K562 (cell line): ENCODE data around the gene IBTK. TPM values are rescaled to one million over a fixed set of nuclear protein-coding genes. Genes with fewer than 3 reads are reported as not detected.

Source experiments
- ATAC-seq: fragments of 200-7000 bp; cut with Tn5 transposase; 3 replicates; pipeline ENCODE4 v1.9.1; 2020; ENCODE audit warnings: moderate library complexity
- BruUV-seq: library from RNA; stranded (reverse); fragments of 400-500 nt; replicated peaks from 2 replicates; lab custom pipeline; 2021; lab: Mats Ljungman, UMichigan
- CTCF ChIA-PET: fragments of 300-600 bp; formaldehyde crosslinking; extraction: SDS; loops from one replicate; lab custom pipeline; 2021; ENCODE audit warnings: low intra/inter-chr PET ratio; lab: Yijun Ruan, JAX
- POLR2A ChIA-PET: fragments of 300-600, 350-650 bp; sonication (Branson Sonifier 250); formaldehyde crosslinking; extraction: SDS; loops from one replicate; lab custom pipeline; 2021; ENCODE audit warnings: antibody characterized with exemption, inconsistent platforms; lab: Yijun Ruan, JAX
- DNase-seq, 4 experiments: peaks; one replicate each; pipeline versions ENCODE4 v3.0.0 to v3.0.0-alpha.2; 2011 to 2018; ENCODE audit warnings: low spot score in 3 of 4, mixed read lengths in 3 of 4; ENCODE audit errors: extremely low read depth in 1 of 4
- FAIRE-seq: peaks from 2 replicates; lab custom pipeline; 2011; peaks lifted over from hg19 to GRCh38; lab: Jason Lieb, UNC
- H2AFZ ChIP-seq: 2 replicates; pipeline ENCODE4 v1.6.0; 2011; ENCODE audit warnings: low read depth, low read length, control low read depth, inconsistent platforms
- H3K27ac ChIP-seq: fragments of 200-600 bp; 3 replicates; pipeline ENCODE4 v1.8.0; 2011; ENCODE audit warnings: low read depth, mild to moderate bottlenecking, control low read depth, inconsistent platforms, low read length, moderate library complexity, mixed read lengths; ENCODE audit errors: extremely low read depth
- H3K27me3 ChIP-seq, 2 experiments: fragments of 300-600 bp in 1 of 2; 2 replicates in 1 of 2; 3 replicates in 1 of 2; pipeline versions ENCODE4 v1.6.0 to v1.8.0; 2011; ENCODE audit warnings: inconsistent platforms in 2 of 2, low read length in 2 of 2, mild to moderate bottlenecking in 1 of 2, mixed read lengths in 1 of 2, moderate library complexity in 1 of 2; ENCODE audit not compliant: control insufficient read depth in 2 of 2, insufficient read depth in 2 of 2
- H3K36me3 ChIP-seq: fragments of 300-600 bp; 3 replicates; pipeline ENCODE4 v1.8.0; 2011; ENCODE audit warnings: mild to moderate bottlenecking, low read length, inconsistent platforms; ENCODE audit not compliant: control insufficient read depth, insufficient read depth
- H3K4me1 ChIP-seq, 2 experiments: fragments of 200-600 bp in 1 of 2; replicated peaks in 1 of 2; 2 replicates in 1 of 2; 3 replicates in 1 of 2; pipeline versions ENCODE4 v1.5.1 to v1.8.0; 2011; ENCODE audit warnings: inconsistent platforms in 2 of 2, low read length in 2 of 2, mild to moderate bottlenecking in 1 of 2, mixed read lengths in 1 of 2, moderate library complexity in 1 of 2; ENCODE audit not compliant: control insufficient read depth in 2 of 2, insufficient read depth in 2 of 2
- H3K4me2 ChIP-seq: 2 replicates; pipeline ENCODE4 v1.6.1; 2011; ENCODE audit warnings: low read length, control low read depth, inconsistent platforms, mixed read lengths; ENCODE audit not compliant: insufficient read depth
- H3K4me3 ChIP-seq: fragments of 200-600 bp; sonication (generic), shearing (Covaris generic); 2 replicates; pipeline ENCODE4 v1.5.1; 2016; ENCODE audit warnings: control low read depth, inconsistent platforms
- H3K79me2 ChIP-seq: fragments of 200-600 bp; 3 replicates; pipeline ENCODE4 v1.8.0; 2011; ENCODE audit warnings: low read length, inconsistent platforms; ENCODE audit not compliant: control insufficient read depth, insufficient read depth
- H3K9ac ChIP-seq, 2 experiments: 2 replicates each; pipeline versions ENCODE4 v1.6.0 to v1.6.1; 2011; ENCODE audit warnings: low read depth in 2 of 2, low read length in 2 of 2, control low read depth in 1 of 2, inconsistent platforms in 1 of 2, mild to moderate bottlenecking in 1 of 2, mixed read lengths in 1 of 2; ENCODE audit not compliant: insufficient read depth in 1 of 2
- H3K9me1 ChIP-seq: one replicate; pipeline ENCODE4 v1.6.0; 2011; ENCODE audit warnings: inconsistent platforms, mild to moderate bottlenecking, low read length, moderate library complexity; ENCODE audit not compliant: control insufficient read depth, insufficient read depth
- H3K9me3 ChIP-seq: replicated peaks from 2 replicates; pipeline ENCODE4 v1.5.1; 2011; ENCODE audit warnings: low read depth, low read length, inconsistent platforms; ENCODE audit not compliant: control insufficient read depth, insufficient read depth
- H4K20me1 ChIP-seq: replicated peaks from 2 replicates; pipeline ENCODE4 v1.6.1; 2011; ENCODE audit warnings: low read length, inconsistent platforms, mixed read lengths; ENCODE audit not compliant: control insufficient read depth, insufficient read depth
- CHCHD3 ChIP-seq: fragments of 250-450 bp; sonication (Bioruptor Pico); IDR thresholded peaks from 2 replicates; pipeline ENCODE4 v2.1.2; 2022; ENCODE audit warnings: mild to moderate bottlenecking
- EHMT2 ChIP-seq: fragments of 450-650 bp; IDR thresholded peaks from 2 replicates; pipeline ENCODE4 v1.6.1; 2018; ENCODE audit warnings: antibody characterized with exemption
- EP400 ChIP-seq: fragments of 450-650 bp; IDR thresholded peaks from 2 replicates; pipeline ENCODE4 v1.6.1; 2017; ENCODE audit warnings: antibody characterized with exemption, mild to moderate bottlenecking, moderate library complexity
- EWSR1 ChIP-seq: fragments of 450-650 bp; IDR thresholded peaks from 2 replicates; pipeline ENCODE4 v1.6.1; 2018; ENCODE audit warnings: borderline replicate concordance, mild to moderate bottlenecking, low read depth, moderate library complexity; ENCODE audit not compliant: partially characterized antibody
- GTF2F1 ChIP-seq: IDR thresholded peaks from 2 replicates; pipeline ENCODE4 v1.6.1; 2011; ENCODE audit warnings: low read depth, low read length, improper control_type of control experiment
- HDGF ChIP-seq: fragments of 450-650 bp; IDR thresholded peaks from 2 replicates; pipeline ENCODE4 v1.6.1; 2016
- HIVEP1 ChIP-seq: fragments of 250-450 bp; sonication (Bioruptor Pico); IDR thresholded peaks from 2 replicates; pipeline ENCODE4 v1.4.0; 2020; ENCODE audit warnings: mild to moderate bottlenecking
- ID3 ChIP-seq, 2 experiments: fragments of 250-450 bp in 1 of 2; fragments of 450-650 bp in 1 of 2; sonication (Bioruptor Pico) in 1 of 2; IDR thresholded peaks; 2 replicates each; pipeline versions ENCODE4 v1.6.1 to v1.8.0; 2016 to 2021; ENCODE audit warnings: mild to moderate bottlenecking in 2 of 2, moderate library complexity in 2 of 2, missing compliant biosample characterization in 1 of 2, missing genetic modification characterization in 1 of 2
- IRF2 ChIP-seq: sonication (generic); formaldehyde crosslinking; IDR thresholded peaks from 2 replicates; pipeline ENCODE4 v1.8.1; 2022; ENCODE audit warnings: mild to moderate bottlenecking, missing genetic modification reagents
- NFIC ChIP-seq: fragments of 450-650 bp; IDR thresholded peaks from 2 replicates; pipeline ENCODE4 v1.6.1; 2017; ENCODE audit warnings: mild to moderate bottlenecking, inconsistent platforms
- POLR2A ChIP-seq: fragments of 450-650 bp; conservative IDR thresholded peaks from 2 replicates; pipeline ENCODE4 v1.6.1; 2016
- POLR2H ChIP-seq: IDR thresholded peaks from 2 replicates; pipeline ENCODE4 v1.6.1; 2016; ENCODE audit warnings: missing genetic modification characterization, low read depth, mild to moderate bottlenecking, control low read depth, missing compliant biosample characterization, moderate library complexity
- TAF9B ChIP-seq: fragments of 450-650 bp; IDR thresholded peaks from 2 replicates; pipeline ENCODE4 v1.6.1; 2018; ENCODE audit warnings: mild to moderate bottlenecking; ENCODE audit not compliant: partially characterized antibody
- TCF7L2 ChIP-seq: fragments of 150-350 bp; IDR thresholded peaks from 2 replicates; pipeline ENCODE4 v1.6.1; 2016; ENCODE audit warnings: low read depth, mild to moderate bottlenecking, low read length, moderate library complexity
- ZNF239 ChIP-seq: fragments of 250-450 bp; sonication (Bioruptor Pico); IDR thresholded peaks from 2 replicates; pipeline ENCODE4 v1.4.0; 2020; ENCODE audit warnings: mild to moderate bottlenecking
- WGBS: fragments of 100-300 bp; shearing (Covaris generic); methylation state at CpG from one replicate; pipeline ENCODE4 v1.1.6; 2016; ENCODE audit warnings: low coverage, mixed read lengths; ENCODE audit not compliant: insufficient coverage; ENCODE audit errors: missing lambda C conversion rate; 5-methylcytosine and 5-hydroxymethylcytosine counted together
- in situ Hi-C: fragments of 300-500 bp; cut with MboI; formaldehyde crosslinking; loops from 4 replicates; pipeline ENCODE4 v1.15.0; 2018; ENCODE audit warnings: inconsistent platforms, mixed read lengths
- intact Hi-C: fragments of 100-400 bp; cut with micrococcal nuclease; formaldehyde crosslinking; loops from 2 replicates; pipeline ENCODE4 v1.14.2; 2022
- polyA plus RNA-seq, 8 experiments: library from polyadenylated mRNA; depleted of rRNA in 4 of 8; stranded (reverse) in 5 of 8; unstranded in 3 of 8; fragments of >200 nt; fragmentation: Nextera tagmentation in 2 of 8; fragmentation: Illumina TruSeq in 1 of 8; extraction: Ambion mirVana in 2 of 8; extraction: Trizol in 1 of 8; gene quantifications; 2 replicates each; pipeline versions ENCODE4 v1.2.1 to v1.2.3, GENCODE V29; 2011 to 2014; ENCODE audit warnings: inconsistent platforms in 1 of 8, missing spikeins in 1 of 8
- total RNA-seq, 7 experiments: library from RNA; depleted of rRNA in 6 of 7; stranded (reverse); fragments of >200 nt in 6 of 7; fragmentation: Illumina TruSeq in 2 of 7; extraction: Trizol in 2 of 7; gene quantifications; 2 replicates each; pipeline versions ENCODE4 v1.2.1 to v1.2.3, GENCODE V29; 2011 to 2021; ENCODE audit warnings: low replicate concordance in 1 of 7
- TF ChIP-seq, protein P1 (sequence below): fragments of 250-450 bp; sonication (Bioruptor Pico); IDR thresholded peaks from 2 replicates; pipeline ENCODE4 v1.8.0; 2021; ENCODE audit warnings: moderate library complexity, mild to moderate bottlenecking, inconsistent platforms

The IBTK gene
- total and polyA plus RNA-seq, 9 of the 15 experiments (the other 6 are each of a cell fraction or from before 2014, with no cell fraction given): 13.2 to 36.4 (median 21.8) TPM

GRCh38 chr6:82237013-82237412 lies 10.5 kb downstream of the IBTK start:
- Histone ChIP-seq H3K9ac (no peak overlapping the region), H3K4me1 (no peaks in the 10 kb centered on the region), H3K27ac (no peak overlapping the region), H4K20me1 (no peaks in the 10 kb centered on the region), H2AFZ (no peak overlapping the region), H3K9me3 (no peaks in the 10 kb centered on the region), H3K4me2 (no peak overlapping the region), H3K36me3 (peaks cover 35% of the 10 kb centered on the region; the same call in 2 of the 3 replicates), H3K79me2 (peaks cover 51% of the 10 kb centered on the region), H3K4me3 (no peak overlapping the region), H3K9me1 (no peaks in the 10 kb centered on the region), H3K27me3 (no peaks in the 10 kb centered on the region)
- FAIRE-seq: no peak
- in situ Hi-C loops: loop anchor here (25.0 kb wide), 1 partner anchor 950 kb away; the partner anchor contains the start of genes PGM3 and RWDD2A
- WGBS: 86% methylated on average over 1 of the region's 1 CpG
- ChIA-PET CTCF (no interaction called here), POLR2A (interaction anchor here (0.7 to 1.3 kb wide), 2 partner anchors 18 to 744 kb away, joined by 3 to 4 read pairs; no protein-coding TSS in a partner anchor)
- DNase-seq: peak in 1 of 4 experiments; percentile 10
- no peak for ATAC-seq
- intact Hi-C loops: no loop called here
- no TSS peak for BruUV-seq
- TF ChIP-seq NFIC: peak; percentile 84
- no peak for TF ChIP-seq GTF2F1
- TF ChIP-seq EWSR1: no peak

- Histone ChIP-seq H3K36me3 (peaks cover 81% of the 10 kb centered on the region), H2AFZ (no peak overlapping the region), H3K27me3 (no peaks in the 10 kb centered on the region), H4K20me1 (no peaks in the 10 kb centered on the region), H3K4me3 (no peak overlapping the region), H3K27ac (no peak overlapping the region), H3K79me2 (no peaks in the 10 kb centered on the region), H3K4me2 (no peak overlapping the region), H3K9ac (no peak overlapping the region), H3K9me3 (no peaks in the 10 kb centered on the region), H3K9me1 (no peaks in the 10 kb centered on the region), H3K4me1 (no peaks in the 10 kb centered on the region; a peak in 1 of 5 replicates)
- DNase-seq: no peak
- no peak for FAIRE-seq
- CTCF ChIA-PET: no interaction called here
- BruUV-seq: no TSS peak
- ATAC-seq: no peak
- in situ Hi-C loops: loop anchor here (25.0 kb wide), 1 partner anchor 960 kb away; the partner anchor contains the start of genes PGM3 and RWDD2A
- intact Hi-C loops: no loop called here
- 92% methylated on average over 1 of the region's 1 CpG for WGBS
- POLR2A ChIA-PET: interaction anchor here (0.7 kb wide), 1 partner anchor 15 kb away, joined by 3 read pairs; no protein-coding TSS in a partner anchor
- TF ChIP-seq POLR2H (tag): no peak
- TF ChIP-seq EHMT2: no peak
- TF ChIP-seq ZNF239: no peak
- no peak for TF ChIP-seq EP400
- TF ChIP-seq HDGF: no peak
- no peak for TF ChIP-seq CHCHD3 (CRISPR knock-in tag)
- TF ChIP-seq ID3 (CRISPR knock-in tag; IDR thresholded peaks at IDR 0.05): no peak
- TF ChIP-seq ID3 (tag; IDR thresholded peaks at IDR 0.05): no peak
- TF ChIP-seq, protein P1, sequence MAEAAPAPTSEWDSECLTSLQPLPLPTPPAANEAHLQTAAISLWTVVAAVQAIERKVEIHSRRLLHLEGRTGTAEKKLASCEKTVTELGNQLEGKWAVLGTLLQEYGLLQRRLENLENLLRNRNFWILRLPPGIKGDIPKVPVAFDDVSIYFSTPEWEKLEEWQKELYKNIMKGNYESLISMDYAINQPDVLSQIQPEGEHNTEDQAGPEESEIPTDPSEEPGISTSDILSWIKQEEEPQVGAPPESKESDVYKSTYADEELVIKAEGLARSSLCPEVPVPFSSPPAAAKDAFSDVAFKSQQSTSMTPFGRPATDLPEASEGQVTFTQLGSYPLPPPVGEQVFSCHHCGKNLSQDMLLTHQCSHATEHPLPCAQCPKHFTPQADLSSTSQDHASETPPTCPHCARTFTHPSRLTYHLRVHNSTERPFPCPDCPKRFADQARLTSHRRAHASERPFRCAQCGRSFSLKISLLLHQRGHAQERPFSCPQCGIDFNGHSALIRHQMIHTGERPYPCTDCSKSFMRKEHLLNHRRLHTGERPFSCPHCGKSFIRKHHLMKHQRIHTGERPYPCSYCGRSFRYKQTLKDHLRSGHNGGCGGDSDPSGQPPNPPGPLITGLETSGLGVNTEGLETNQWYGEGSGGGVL (CRISPR knock-in tag): no peak
- TF ChIP-seq HIVEP1 (CRISPR knock-in tag): no peak
- TF ChIP-seq TCF7L2: no peak
- TF ChIP-seq IRF2 (CRISPR knock-in tag): no peak
- no peak for TF ChIP-seq POLR2A
- TF ChIP-seq TAF9B: no peak
These were observed 19.8 kb downstream of the IBTK start for GRCh38 chr6:82227770-82228169.
